Measurements from ENCODE around the gene GHDC.

The GHDC gene

DNA sequence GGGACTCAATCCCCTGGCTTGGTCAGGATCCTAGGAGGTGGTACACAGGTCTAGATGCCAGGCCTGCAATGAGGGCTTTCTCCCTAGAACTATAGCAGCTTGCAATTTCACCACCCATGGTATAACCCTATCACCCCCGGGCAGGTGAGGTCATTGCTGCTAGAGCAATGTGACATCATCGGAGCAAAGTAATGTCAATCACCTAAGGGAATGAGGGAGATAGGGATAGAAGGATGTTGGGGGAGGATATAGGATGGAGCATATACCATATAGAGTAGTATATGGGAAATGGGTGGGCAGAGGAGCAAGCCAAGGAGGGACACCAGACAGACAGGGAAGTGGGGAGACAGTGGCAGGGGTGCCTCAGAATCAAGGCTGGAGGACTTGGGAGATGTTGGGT, 16.6 kb downstream of the GHDC start:
- Histone ChIP-seq H3K27ac (ENCODE audit: low read depth, low read length) (no peak overlapping the region), H3K36me3 (ENCODE audit: control insufficient read depth, insufficient read depth, low read length) (no peaks in the 10 kb centered on the region), H3K4me3 (ENCODE audit: low read length) (no peak overlapping the region), H3K27me3 (ENCODE audit: control insufficient read depth, insufficient read depth, low read length) (peaks cover 15% of the 10 kb centered on the region), H3K9ac (ENCODE audit: low read length) (no peak overlapping the region), H3K4me1 (ENCODE audit: control insufficient read depth, insufficient read depth, low read length) (no peaks in the 10 kb centered on the region)

DNA sequence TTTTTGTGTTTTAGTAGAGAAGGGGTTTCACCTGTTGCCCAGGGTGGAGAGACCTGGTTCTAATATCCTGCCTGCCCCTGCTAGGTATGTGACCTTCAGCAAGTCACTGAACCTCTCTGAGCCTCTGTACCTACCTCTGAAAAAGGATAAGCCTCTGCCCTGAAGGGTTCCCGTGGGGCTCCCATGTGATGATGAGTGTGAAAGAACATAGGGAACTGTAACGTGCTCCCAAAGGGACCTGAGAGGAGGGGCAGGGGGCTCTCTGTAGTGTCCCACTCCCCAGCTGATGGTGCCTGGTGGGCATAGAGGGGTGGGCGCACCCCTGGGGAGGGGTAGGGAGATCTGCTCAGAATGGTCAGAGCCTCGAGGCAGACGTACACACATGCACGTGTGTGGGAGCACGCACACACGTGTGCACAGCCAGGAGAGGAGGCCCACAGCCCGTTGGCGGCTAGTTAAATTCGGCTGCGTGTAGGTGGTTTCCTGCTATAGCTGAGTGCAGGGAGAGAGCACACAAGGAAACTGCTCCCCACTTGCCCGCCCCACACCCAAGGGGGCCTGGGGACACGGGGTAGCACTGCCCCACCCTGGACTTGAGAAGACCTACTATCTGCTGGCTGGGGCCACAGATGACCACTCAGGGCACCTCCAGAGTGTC, 20.0 kb downstream of the GHDC start:
- H3K9ac ChIP-seq (ENCODE audit: low read length) = no peak overlapping the region
- no peaks in the 10 kb centered on the region for H3K36me3 ChIP-seq (ENCODE audit: control insufficient read depth, insufficient read depth, low read length)
- no peak overlapping the region for H3K4me3 ChIP-seq (ENCODE audit: low read length)
- H3K27me3 ChIP-seq (ENCODE audit: control insufficient read depth, insufficient read depth, low read length) = peaks cover 2% of the 10 kb centered on the region
- H3K4me1 ChIP-seq (ENCODE audit: control insufficient read depth, insufficient read depth, low read length) = no peaks in the 10 kb centered on the region
- no peak overlapping the region for H3K27ac ChIP-seq (ENCODE audit: low read depth, low read length)

DNA sequence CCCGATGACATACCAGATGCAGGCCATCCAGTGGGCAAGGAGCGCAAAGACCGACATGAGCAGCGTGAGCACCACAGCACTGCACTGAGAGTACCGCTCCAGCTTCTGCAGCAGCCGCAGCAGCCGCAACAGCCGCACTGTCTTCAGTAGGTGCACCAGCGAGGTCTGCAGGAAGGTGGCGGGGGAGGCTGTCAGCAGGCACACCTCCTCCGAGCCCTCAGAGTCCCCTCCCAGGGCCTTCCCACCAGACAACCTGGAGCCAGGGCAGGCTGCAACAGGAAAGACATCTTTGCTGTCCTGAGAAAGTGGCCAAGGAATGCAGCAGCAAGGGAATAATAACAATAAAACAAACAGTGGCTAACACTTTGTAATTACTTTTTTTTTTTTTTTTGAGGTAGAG, 22.5 kb downstream of the GHDC start:
- H3K27ac ChIP-seq (ENCODE audit: low read depth, low read length) = no peak overlapping the region
- H3K36me3 ChIP-seq (ENCODE audit: control insufficient read depth, insufficient read depth, low read length) = no peaks in the 10 kb centered on the region
- H3K4me3 ChIP-seq (ENCODE audit: low read length) = no peak overlapping the region
- H3K9ac ChIP-seq (ENCODE audit: low read length) = no peak overlapping the region
- H3K27me3 ChIP-seq (ENCODE audit: control insufficient read depth, insufficient read depth, low read length) = no peaks in the 10 kb centered on the region
- H3K4me1 ChIP-seq (ENCODE audit: control insufficient read depth, insufficient read depth, low read length) = no peaks in the 10 kb centered on the region

DNA sequence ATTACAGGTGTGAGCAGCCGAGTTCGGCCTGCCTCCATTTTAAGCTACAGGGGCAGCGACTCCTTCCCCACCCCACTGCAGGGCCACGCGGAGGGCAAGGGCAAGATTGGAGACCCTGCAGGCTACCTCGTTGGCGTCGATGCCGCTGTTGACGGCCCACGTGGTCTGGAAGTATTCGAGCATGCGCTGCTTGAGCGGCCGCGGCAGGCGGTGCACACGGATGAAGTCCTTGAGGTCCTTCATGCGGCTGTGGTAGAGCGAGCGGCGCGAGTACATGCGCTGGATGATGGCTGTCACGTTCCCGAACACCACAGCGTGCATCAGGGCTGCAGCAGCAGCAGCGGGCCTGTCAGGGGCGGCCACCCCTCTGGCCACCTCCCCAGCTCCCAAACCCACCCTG, 24.9 kb downstream of the GHDC start:
- Histone ChIP-seq H3K9ac (ENCODE audit: low read length) (no peak overlapping the region), H3K4me1 (ENCODE audit: control insufficient read depth, insufficient read depth, low read length) (no peaks in the 10 kb centered on the region), H3K4me3 (ENCODE audit: low read length) (no peak overlapping the region), H3K36me3 (ENCODE audit: control insufficient read depth, insufficient read depth, low read length) (no peaks in the 10 kb centered on the region), H3K27me3 (ENCODE audit: control insufficient read depth, insufficient read depth, low read length) (no peaks in the 10 kb centered on the region), H3K27ac (ENCODE audit: low read depth, low read length) (no peak overlapping the region)

DNA sequence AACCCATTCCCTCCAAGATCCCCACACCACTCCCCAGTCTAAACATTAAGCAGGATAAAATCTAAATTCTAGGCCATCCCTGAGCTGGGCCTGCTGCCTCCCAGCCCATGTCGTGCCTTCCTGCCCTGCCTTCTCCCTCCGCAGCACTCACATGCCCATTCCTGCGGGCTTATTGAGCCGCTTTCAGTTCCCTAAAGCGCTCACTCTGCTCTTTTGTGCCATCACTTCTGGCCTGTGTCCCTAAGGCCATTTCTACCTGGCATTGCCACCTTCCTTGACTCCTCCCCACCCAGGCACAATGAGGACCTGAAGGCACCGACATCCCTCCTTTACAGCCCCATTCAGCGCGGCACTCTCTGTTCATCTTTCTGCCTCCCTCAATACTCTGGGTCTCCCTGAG, 26.5 kb downstream of the GHDC start:
- Histone ChIP-seq H3K36me3 (ENCODE audit: control insufficient read depth, insufficient read depth, low read length) (no peaks in the 10 kb centered on the region), H3K9ac (ENCODE audit: low read length) (no peak overlapping the region), H3K27me3 (ENCODE audit: control insufficient read depth, insufficient read depth, low read length) (no peaks in the 10 kb centered on the region), H3K4me1 (ENCODE audit: control insufficient read depth, insufficient read depth, low read length) (no peaks in the 10 kb centered on the region), H3K27ac (ENCODE audit: low read depth, low read length) (no peak overlapping the region), H3K4me3 (ENCODE audit: low read length) (no peak overlapping the region)

DNA sequence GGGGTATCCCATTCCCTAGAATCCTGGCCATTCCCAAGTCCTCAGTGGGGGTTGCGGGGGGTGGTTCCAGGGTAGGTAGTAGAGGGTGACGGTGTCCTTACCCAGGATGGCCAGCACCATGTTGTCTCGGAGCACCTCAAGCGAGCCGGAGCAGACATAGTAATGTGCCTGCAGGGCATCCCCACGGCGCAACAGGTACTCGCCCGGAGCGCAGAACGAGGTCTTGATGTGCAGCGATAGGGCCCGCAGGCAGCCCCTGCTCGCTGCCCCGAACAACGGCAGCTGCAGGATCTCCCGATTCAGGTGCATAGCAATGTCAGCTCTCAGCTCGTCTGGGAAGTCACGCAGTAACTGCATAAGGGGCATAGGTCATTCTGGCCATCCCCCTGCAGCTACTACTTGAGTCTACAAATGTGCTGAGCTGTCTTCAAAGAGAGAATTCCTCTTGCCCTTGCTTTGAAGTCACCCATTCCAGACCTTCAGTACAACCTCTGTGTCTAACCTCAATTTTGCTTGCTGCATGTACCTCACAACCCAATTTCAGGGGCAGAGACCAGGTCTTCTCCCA, 28.0 kb downstream of the GHDC start:
- no peaks in the 10 kb centered on the region for H3K36me3 ChIP-seq (ENCODE audit: control insufficient read depth, insufficient read depth, low read length)
- H3K4me3 ChIP-seq (ENCODE audit: low read length) = no peak overlapping the region
- H3K27me3 ChIP-seq (ENCODE audit: control insufficient read depth, insufficient read depth, low read length) = no peaks in the 10 kb centered on the region
- no peak overlapping the region for H3K9ac ChIP-seq (ENCODE audit: low read length)
- H3K27ac ChIP-seq (ENCODE audit: low read depth, low read length) = no peak overlapping the region
- no peaks in the 10 kb centered on the region for H3K4me1 ChIP-seq (ENCODE audit: control insufficient read depth, insufficient read depth, low read length)

DNA sequence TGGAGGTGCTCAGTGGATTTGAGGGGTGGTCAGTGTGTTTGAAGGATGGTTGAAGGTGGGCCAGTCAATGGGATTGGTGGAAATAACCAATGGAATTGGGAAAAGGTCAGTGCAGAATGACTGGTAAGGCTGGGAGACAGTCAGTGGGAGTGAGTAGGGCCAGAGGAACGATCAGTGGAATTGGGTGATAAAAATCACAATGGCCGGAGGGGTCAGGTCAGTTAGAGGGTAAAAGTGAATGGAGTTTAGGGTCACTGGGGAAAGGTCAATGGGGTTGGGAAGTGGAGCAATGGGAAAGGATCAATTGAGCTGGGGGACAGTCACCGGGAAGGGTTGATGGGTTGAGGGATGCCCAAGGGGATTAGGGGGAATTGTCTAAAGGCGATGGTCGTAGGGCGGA, 28.5 kb downstream of the GHDC start:
- no peak overlapping the region for H3K9ac ChIP-seq (ENCODE audit: low read length)
- H3K27ac ChIP-seq (ENCODE audit: low read depth, low read length) = no peak overlapping the region
- H3K4me3 ChIP-seq (ENCODE audit: low read length) = no peak overlapping the region
- no peaks in the 10 kb centered on the region for H3K36me3 ChIP-seq (ENCODE audit: control insufficient read depth, insufficient read depth, low read length)
- H3K4me1 ChIP-seq (ENCODE audit: control insufficient read depth, insufficient read depth, low read length) = no peaks in the 10 kb centered on the region
- no peaks in the 10 kb centered on the region for H3K27me3 ChIP-seq (ENCODE audit: control insufficient read depth, insufficient read depth, low read length)

DNA sequence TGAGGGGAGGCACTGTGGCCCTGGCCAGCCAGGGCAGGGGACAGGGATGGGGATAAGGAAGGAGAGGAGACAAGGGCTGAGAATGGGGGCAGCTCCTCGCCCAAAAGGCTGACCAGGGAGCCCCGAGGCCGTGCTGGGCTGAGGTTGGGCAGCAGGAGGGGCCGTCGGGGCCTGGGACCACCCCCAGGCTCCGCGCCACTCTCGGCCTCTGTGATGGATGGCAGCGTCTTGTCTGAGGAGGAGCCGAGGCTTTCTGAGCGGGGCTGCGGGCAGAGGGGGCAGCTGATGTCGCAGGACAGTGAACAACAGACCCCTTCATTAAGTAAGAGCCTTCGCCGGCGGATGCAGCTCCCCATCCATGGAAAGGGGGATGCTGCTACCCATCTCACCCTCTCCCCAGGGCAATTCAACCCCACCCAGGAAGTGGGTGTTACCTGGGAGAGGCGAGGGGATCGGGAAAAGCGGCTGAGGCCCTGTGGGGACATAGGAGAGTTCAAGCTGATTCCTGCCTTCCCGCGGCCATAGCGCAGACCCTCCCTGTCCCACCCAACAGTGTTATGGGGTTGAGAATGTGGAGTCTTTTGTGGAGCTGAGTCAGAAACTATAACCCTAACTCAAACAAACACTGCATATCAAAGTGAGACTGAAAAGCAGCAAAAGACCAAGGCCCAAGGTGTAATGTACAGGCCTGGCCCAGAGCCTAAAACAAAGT, 30.4 kb downstream of the GHDC start:
- no peaks in the 10 kb centered on the region for H3K27me3 ChIP-seq (ENCODE audit: control insufficient read depth, insufficient read depth, low read length)
- H3K27ac ChIP-seq (ENCODE audit: low read depth, low read length) = no peak overlapping the region
- H3K36me3 ChIP-seq (ENCODE audit: control insufficient read depth, insufficient read depth, low read length) = no peaks in the 10 kb centered on the region
- H3K4me1 ChIP-seq (ENCODE audit: control insufficient read depth, insufficient read depth, low read length) = no peaks in the 10 kb centered on the region
- H3K4me3 ChIP-seq (ENCODE audit: low read length) = no peak overlapping the region
- no peak overlapping the region for H3K9ac ChIP-seq (ENCODE audit: low read length)

DNA sequence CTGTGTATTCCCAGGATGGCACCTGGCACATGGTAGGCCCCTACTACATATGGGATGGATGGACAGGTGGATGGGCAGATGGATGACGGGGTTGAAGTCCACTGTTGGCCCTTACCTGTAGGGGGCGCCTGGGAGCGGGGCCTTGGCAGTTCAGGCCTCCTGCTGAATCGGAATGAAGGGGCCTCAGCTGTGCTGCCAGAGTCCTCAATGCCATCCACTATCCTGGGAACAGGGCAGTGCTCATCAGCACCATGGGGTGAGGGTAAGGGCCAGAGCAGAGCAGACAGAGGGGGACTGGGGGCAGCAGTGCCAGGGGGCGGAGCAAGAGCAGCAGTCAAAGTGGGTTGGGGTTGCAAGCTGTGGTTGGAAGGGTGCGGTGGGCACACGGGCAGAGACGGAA, 31.2 kb downstream of the GHDC start:
- Histone ChIP-seq H3K4me1 (ENCODE audit: control insufficient read depth, insufficient read depth, low read length) (no peaks in the 10 kb centered on the region), H3K9ac (ENCODE audit: low read length) (no peak overlapping the region), H3K4me3 (ENCODE audit: low read length) (no peak overlapping the region), H3K27ac (ENCODE audit: low read depth, low read length) (no peak overlapping the region), H3K36me3 (ENCODE audit: control insufficient read depth, insufficient read depth, low read length) (no peaks in the 10 kb centered on the region), H3K27me3 (ENCODE audit: control insufficient read depth, insufficient read depth, low read length) (no peaks in the 10 kb centered on the region)

DNA sequence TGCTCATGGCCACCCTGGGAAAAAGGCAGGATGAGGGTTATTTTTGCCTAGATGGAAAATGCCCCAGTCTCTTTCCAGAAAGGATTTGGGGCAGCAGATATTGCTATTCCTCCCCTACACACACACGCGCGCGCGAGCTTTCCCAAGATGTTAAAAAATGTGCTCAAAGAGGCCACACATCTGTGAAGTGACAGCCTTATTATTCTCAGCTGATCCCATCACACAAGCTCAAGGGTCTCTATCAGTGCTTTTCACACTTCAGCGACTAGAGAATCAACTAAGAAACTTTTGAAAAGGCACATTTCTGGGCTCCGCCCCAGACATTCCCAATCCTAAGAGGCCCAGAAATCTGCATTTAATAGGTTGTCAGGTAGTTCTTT, 33.8 kb downstream of the GHDC start:
- no peak overlapping the region for H3K27ac ChIP-seq (ENCODE audit: low read depth, low read length)
- H3K27me3 ChIP-seq (ENCODE audit: control insufficient read depth, insufficient read depth, low read length) = no peaks in the 10 kb centered on the region
- no peaks in the 10 kb centered on the region for H3K4me1 ChIP-seq (ENCODE audit: control insufficient read depth, insufficient read depth, low read length)
- H3K4me3 ChIP-seq (ENCODE audit: low read length) = no peak overlapping the region
- H3K9ac ChIP-seq (ENCODE audit: low read length) = no peak overlapping the region
- no peaks in the 10 kb centered on the region for H3K36me3 ChIP-seq (ENCODE audit: control insufficient read depth, insufficient read depth, low read length)

DNA sequence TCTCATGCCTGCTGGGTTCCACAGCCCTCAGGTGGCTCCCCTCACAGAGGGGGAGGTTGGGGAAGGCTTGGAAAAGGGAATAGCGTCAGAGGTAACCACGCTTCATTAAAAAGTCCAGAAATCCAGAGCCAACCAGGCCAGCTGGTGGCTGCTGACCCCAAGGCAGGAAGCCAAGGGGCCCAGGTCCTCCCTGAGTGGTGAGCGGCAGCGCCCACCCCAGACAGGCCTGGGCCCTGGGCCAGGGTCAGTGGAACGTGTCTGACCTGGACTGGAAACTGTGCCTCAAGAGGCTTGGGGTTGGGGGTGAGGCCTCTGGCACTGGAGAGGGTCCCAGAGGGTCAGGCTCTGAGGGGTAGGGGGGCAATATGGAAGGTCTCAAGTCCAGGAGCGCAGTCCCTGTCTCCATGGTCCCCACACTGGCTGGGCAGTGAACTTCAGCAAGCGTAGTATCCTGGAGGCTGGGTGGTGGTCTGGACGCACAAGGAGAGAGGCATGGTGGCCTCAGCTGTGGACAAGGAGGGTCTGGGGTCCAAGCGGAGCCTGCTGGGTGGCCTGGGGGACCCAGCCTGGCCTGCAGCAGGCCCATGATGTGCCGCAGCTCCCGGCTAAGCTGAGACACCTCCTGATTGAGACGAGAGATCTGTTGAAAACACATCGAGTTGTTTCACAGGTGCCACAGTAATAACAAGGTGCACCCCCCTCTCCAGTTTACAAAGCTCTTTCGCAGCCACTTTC, 34.3 kb downstream of the GHDC start:
- Histone ChIP-seq H3K4me1 (ENCODE audit: control insufficient read depth, insufficient read depth, low read length) (no peaks in the 10 kb centered on the region), H3K27ac (ENCODE audit: low read depth, low read length) (no peak overlapping the region), H3K4me3 (ENCODE audit: low read length) (no peak overlapping the region), H3K27me3 (ENCODE audit: control insufficient read depth, insufficient read depth, low read length) (no peaks in the 10 kb centered on the region), H3K9ac (ENCODE audit: low read length) (no peak overlapping the region), H3K36me3 (ENCODE audit: control insufficient read depth, insufficient read depth, low read length) (no peaks in the 10 kb centered on the region)

DNA sequence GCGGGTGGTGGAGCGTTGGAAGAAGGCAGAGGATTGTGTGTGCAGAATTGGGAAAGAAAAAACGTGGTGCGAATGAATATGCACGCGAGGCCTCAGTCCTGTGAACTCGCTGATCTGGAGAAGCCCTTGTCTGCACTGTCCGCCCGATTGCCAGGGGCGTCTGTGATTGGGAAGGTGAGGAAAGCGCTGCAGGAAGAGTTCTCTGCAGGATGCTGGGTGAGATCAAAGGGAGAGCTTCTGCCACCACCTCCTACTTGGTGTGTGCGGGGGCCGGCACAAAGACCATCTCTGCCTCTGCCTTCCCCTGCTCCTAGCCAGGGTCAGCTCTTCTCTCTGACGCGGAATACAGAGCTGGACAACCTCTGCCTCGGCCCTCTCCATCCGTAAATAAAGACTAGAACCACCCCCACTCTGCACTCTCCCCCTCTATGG, 38.7 kb downstream of the GHDC start:
- Histone ChIP-seq H3K27ac (ENCODE audit: low read depth, low read length) (no peak overlapping the region), H3K36me3 (ENCODE audit: control insufficient read depth, insufficient read depth, low read length) (no peaks in the 10 kb centered on the region), H3K9ac (ENCODE audit: low read length) (no peak overlapping the region), H3K27me3 (ENCODE audit: control insufficient read depth, insufficient read depth, low read length) (no peaks in the 10 kb centered on the region), H3K4me3 (ENCODE audit: low read length) (peak overlapping the region; percentile 54), H3K4me1 (ENCODE audit: control insufficient read depth, insufficient read depth, low read length) (peaks cover 9% of the 10 kb centered on the region)
